KOPT-K1 (cell line): ENCODE measurements around the gene ISCA2.
"Not testable (repeated sequence)": the region's sequence is repeated elsewhere in the genome, so short reads cannot be mapped to it uniquely, and the experiment has no call there.

ENCODE experiments used
- H3K27ac ChIP-seq: fragments of 200-600 bp; sonication (generic); 2 replicates; pipeline ENCODE4 v1.5.1; 2016; ENCODE audit warnings: antibody characterized with exemption, mild to moderate bottlenecking, low read depth, low read length; ENCODE audit not compliant: poor library complexity, severe bottlenecking
- H3K36me3 ChIP-seq: fragments of 200-600 bp; sonication (generic); 2 replicates; pipeline ENCODE4 v1.5.1; 2017; ENCODE audit warnings: antibody characterized with exemption, mild to moderate bottlenecking, low read length, moderate library complexity; ENCODE audit not compliant: insufficient read depth
- H3K9me3 ChIP-seq: fragments of 200-600 bp; sonication (generic); 2 replicates; pipeline ENCODE4 v1.5.1; 2017; ENCODE audit warnings: antibody characterized with exemption, low read length, mild to moderate bottlenecking; ENCODE audit not compliant: insufficient read depth, poor library complexity, severe bottlenecking

The ISCA2 gene

DNA sequence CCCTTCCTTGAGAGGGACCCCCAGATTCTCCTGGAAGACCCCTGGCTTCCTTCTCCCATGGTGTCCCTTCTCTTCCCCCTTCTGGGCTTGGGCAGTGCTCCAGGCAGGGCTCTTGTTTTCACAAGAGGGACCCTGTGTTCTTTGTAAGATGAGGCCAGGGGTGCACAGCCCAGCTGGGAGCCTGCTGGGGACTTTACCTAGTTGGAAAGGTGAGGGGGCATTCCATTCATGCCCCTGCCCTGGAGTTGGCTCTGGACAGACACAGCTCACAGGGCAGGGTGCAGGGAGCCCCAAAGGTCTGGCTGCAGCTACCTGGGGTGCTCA is 31.2 kb downstream of the ISCA2 start:
- no peaks in the 10 kb centered on the region for H3K9me3 ChIP-seq
- H3K36me3 ChIP-seq = no peaks in the 10 kb centered on the region
- no peak overlapping the region for H3K27ac ChIP-seq

DNA sequence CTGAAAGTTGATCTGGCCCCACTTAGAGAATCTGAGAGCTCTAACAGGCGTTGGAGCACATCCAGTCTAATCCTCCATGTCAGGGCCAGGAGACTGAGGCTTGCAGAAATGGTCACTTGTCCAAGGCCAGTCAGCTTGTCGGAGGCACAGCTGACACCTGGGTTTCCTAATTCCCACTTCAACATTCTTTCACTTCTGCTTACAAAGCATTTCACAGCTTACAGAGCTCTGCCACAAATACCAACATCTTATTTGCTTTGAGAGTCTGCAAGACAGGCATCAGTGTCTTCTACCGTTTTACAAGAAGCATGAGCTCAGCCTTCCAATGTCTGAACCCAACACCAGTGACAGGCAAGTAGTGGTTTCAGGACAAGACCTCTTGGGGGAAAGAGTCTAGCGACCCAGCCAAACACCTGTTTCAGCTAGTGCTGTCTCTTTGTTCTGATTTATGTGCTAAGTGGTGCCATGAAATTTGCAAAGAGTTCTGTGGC is 31.8 kb downstream of the ISCA2 start:
- H3K27ac ChIP-seq = no peak overlapping the region
- no peaks in the 10 kb centered on the region for H3K36me3 ChIP-seq
- no peaks in the 10 kb centered on the region for H3K9me3 ChIP-seq

GRCh38 chr14:74526854-74527585 is 33.5 kb downstream of the ISCA2 start:
- H3K9me3 ChIP-seq = no peaks in the 10 kb centered on the region
- no peaks in the 10 kb centered on the region for H3K36me3 ChIP-seq
- H3K27ac ChIP-seq = no peak overlapping the region

DNA sequence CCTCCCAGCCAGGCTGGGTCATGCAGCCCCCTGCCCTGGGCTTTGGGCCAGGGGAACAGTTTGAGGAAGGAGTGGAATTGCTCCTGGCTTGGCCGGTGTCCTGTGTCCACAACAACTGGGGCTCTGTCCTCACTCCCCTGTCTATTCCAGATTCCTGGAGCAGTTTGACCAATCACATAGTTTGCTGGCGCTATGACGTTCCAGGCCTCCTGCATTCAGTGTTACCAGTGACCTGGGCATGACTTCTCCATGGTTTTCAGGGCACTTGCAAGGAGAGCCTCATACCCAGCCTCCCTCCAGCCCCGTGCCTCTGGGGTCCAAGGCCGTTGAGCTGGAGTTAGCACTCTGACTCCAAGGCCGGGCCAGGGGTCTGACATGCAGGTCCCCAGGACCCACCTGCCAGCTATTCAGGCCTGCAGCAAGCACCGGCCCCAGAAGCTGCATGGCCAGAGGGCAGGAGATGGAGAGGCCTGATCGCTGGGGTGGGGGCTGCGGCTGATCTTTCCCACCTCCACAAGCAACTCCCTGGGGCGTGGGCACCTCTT is 34.2 kb downstream of the ISCA2 start:
- H3K9me3 ChIP-seq = no peaks in the 10 kb centered on the region
- H3K27ac ChIP-seq = no peak overlapping the region
- no peaks in the 10 kb centered on the region for H3K36me3 ChIP-seq

DNA sequence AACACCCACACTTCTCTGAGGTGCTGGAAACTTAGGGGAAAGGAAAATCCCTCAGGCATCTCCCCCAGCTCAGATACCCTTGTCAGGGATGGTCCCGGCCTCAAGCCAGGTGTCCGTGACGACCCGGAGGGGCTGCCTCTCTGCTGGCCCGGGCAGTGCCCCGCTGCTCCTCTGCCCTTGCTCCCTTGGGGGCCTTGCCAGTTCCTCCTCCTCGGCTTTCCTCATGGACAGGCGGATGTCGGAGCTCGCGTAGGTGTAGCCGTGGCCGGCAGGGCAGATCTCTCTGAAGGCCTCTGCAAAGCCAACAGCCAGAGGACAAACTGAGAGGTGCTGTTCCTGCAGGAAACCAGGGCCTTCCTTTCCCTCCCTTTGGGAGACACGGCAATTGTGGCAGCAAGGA is 34.8 kb downstream of the ISCA2 start:
- Histone ChIP-seq H3K27ac (no peak overlapping the region), H3K36me3 (no peaks in the 10 kb centered on the region), H3K9me3 (no peaks in the 10 kb centered on the region)

DNA sequence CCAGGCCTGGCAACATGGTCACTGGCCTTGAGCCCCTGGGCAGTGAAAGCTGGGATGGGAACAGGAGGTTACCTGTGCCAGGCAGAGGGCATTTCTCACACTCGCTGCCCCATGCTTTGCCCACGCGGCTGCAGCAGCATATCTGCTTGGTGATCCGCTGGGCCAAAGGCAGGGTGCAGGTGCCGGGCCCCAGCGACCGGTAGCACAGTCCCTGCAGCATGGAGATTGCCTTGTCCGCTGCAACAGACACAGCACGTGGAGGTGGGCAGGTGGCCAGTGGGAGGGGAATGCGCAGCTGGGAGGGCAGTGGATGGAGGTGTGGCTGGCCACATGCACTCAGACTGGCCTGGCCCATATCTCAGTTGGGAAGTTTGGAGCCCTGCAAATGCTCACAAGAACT is 35.3 kb downstream of the ISCA2 start:
- H3K27ac ChIP-seq = no peak overlapping the region

GRCh38 chr14:74531006-74531405 is 37.4 kb downstream of the ISCA2 start:
- no peaks in the 10 kb centered on the region for H3K36me3 ChIP-seq
- H3K27ac ChIP-seq = no peak overlapping the region
- no peaks in the 10 kb centered on the region for H3K9me3 ChIP-seq

More for the DNA sequence above, 35.3 kb downstream of the ISCA2 start:
- H3K36me3 ChIP-seq = no peaks in the 10 kb centered on the region
- H3K9me3 ChIP-seq = no peaks in the 10 kb centered on the region

DNA sequence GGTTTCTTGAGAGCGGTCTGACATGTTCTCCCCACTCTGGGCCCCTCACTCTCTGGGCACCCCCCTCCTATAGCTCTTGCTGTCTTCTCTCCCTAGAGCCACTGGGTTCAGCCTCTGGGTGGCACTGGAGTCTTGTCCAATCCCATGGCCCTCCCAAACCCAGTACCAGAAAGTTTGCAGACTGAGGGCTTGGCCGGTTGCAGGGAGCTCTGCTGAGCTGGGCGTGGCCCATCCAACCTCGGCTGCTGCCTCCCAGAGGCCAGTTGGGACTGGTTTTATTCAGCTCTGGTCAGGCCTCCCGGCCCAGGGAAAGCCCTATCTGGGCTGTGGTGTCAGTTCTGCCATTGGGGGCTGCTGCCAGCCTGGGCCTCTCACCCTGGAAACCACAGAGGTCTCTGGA is 37.9 kb downstream of the ISCA2 start:
- Histone ChIP-seq H3K9me3 (no peaks in the 10 kb centered on the region), H3K36me3 (no peaks in the 10 kb centered on the region), H3K27ac (no peak overlapping the region)

DNA sequence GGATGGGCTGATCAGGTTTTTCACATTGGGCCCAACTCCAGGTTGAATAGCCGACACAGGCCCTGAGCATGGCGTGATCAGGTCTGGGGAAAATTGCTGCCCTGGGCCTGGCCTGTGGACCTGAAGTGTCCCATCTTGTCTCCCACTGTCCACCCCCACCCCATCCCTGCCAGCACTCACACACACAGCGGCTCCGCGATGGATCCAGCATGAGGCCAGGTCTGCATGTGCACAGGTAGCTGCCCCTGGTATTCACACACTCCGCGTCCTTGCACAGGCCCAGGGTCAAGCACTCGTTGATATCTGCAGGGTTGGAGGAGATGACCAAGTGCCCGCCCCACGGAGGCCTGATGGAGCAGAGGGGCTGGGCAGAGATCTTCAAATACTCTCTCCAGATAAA is 38.7 kb downstream of the ISCA2 start:
- Histone ChIP-seq H3K27ac (no peak overlapping the region), H3K36me3 (no peaks in the 10 kb centered on the region), H3K9me3 (no peaks in the 10 kb centered on the region)

- no peaks in the 10 kb centered on the region for H3K9me3 ChIP-seq
- H3K36me3 ChIP-seq = no peaks in the 10 kb centered on the region
- H3K27ac ChIP-seq = no peak overlapping the region
Measured at GRCh38 chr14:74533576-74533975, 40.0 kb downstream of the ISCA2 start.

GRCh38 chr14:74535756-74536325 is 42.3 kb downstream of the ISCA2 start:
- H3K27ac ChIP-seq = no peak overlapping the region
- H3K36me3 ChIP-seq = no peaks in the 10 kb centered on the region
- no peaks in the 10 kb centered on the region for H3K9me3 ChIP-seq

- not testable (repeated sequence) for H3K9me3 ChIP-seq, H3K27ac ChIP-seq, H3K36me3 ChIP-seq
Measured at GRCh38 chr14:74536336-74536735, 42.8 kb downstream of the ISCA2 start.

DNA sequence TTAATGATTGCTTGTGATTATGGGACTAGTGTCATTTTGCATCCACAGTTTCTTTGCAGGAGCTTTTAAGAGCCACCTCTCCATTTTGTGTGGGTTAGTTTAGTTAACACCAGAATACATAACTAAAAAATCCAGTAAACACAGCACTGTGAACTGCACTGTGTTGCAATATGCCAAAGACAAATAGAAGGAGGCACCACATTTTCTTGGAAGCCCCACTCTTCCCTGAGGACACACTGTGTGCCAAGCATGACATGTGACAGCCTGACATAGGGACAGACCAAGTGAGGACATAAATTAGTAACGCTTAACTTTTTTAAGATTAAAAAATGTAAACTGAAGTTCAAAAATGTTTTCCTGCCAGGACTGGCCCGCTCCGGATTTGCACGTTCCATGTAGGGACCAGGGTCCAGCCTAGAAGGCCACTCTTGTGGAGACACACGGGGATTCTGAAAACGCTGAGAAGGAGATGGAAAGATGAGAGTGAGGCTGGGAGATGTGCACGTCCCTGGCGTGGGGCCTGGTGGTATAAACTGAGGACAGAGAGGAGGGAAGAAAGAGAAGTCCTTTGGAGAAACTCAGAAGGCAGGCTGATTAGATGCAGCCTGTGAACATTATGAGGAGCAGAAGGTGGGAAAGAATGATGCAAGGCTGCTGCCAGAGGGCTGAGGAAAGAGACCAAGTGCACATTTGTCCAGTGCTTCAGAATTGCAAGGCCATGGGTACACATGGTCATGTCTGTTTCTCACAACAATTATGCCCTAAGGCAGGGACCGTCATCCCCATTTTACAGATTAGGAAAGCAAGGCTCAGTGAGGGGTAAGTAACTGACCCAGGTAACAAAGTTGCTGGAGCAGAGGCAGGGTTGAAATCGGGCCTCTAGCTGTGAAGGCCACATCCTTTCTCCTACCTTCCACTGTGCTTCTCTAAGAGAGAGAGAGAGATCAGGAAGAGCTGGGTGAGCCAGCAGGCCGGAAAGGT is 45.1 kb downstream of the ISCA2 start:
- no peaks in the 10 kb centered on the region for H3K36me3 ChIP-seq
- no peaks in the 10 kb centered on the region for H3K9me3 ChIP-seq
- no peak overlapping the region for H3K27ac ChIP-seq

DNA sequence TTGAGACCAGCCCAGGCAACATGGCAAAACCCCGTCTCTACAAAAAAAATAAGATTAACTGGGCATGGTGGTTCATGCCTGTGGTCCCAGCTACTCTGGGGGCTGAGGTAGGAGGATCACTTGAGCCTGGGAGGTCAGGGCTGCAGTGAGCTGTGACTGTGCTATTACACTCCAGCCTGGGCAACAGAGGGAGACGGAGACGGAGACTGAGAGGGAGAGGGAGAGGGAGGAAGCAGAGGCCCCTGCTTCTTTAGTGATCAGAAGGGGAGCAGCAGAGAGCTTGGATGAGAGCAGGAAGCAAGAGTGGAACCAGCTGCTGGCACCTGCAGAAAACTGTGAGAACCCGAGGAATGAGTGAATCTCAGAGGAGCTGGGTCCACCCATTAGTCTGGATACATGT is 45.9 kb downstream of the ISCA2 start:
- no peaks in the 10 kb centered on the region for H3K9me3 ChIP-seq
- no peak overlapping the region for H3K27ac ChIP-seq
- no peaks in the 10 kb centered on the region for H3K36me3 ChIP-seq

DNA sequence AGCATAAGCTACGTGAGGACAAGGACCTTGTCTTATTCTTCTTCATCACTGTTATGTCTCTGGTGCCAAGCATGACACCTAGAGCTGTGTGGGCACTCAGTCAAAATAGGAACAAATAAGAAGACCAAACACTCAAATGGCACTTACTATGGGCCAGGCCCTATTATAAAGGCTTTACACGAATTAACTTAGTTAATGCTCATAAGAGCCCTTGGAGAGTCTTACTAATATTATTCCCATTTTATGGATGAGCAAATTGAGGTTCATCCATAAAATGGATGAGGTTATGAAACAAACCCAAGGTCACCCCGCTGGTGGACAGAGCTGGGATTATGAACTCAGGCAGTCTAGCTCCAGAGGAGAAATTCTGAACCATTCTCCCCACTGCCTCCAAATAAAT is 47.7 kb downstream of the ISCA2 start:
- H3K36me3 ChIP-seq = no peaks in the 10 kb centered on the region
- H3K9me3 ChIP-seq = no peaks in the 10 kb centered on the region

More for the DNA sequence above, 47.7 kb downstream of the ISCA2 start:
- H3K27ac ChIP-seq = no peak overlapping the region
